Suppressor macrophage (primary cell): ENCODE data around the gene GAA.
"Not testable (repeated sequence)": the region's sequence is repeated elsewhere in the genome, so short reads cannot be mapped to it uniquely, and the experiment has no call there.

Experiments
- DNase-seq, 4 experiments: peaks; one replicate each; pipeline ENCODE4 v3.0.0-alpha.2; 2020 to 2022

The GAA gene

GRCh38 chr17:80084773-80085172 is 16.6 kb upstream of the GAA start:
- DNase-seq, result peak in 1 of 4 experiments; percentile 0

- DNase-seq, result no peak
These were observed 15.3 kb upstream of the GAA start for GRCh38 chr17:80086081-80086480.

DNA sequence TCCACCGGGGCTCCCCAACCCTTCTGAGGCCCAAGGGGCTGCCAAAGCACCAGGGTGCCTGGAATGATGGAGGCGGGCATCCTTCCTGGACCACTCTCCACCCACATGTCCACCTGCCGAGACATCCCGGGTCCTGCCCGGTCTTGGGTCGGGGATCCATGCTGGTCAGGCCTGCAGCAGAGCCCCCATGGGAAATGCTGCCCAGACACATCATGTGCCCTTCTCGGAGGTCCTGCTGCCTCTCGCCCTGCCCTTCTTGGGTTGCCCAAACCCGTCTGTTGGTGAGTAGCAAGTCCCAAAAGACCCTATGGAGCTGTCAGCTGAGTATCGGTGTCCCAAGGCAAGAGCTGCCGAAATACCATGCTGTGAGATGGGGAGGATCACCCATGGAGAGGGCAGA is 14.8 kb upstream of the GAA start:
- DNase-seq, result no peak

GRCh38 chr17:80087346-80088265 is 13.8 kb upstream of the GAA start:
- no peak for DNase-seq

DNA sequence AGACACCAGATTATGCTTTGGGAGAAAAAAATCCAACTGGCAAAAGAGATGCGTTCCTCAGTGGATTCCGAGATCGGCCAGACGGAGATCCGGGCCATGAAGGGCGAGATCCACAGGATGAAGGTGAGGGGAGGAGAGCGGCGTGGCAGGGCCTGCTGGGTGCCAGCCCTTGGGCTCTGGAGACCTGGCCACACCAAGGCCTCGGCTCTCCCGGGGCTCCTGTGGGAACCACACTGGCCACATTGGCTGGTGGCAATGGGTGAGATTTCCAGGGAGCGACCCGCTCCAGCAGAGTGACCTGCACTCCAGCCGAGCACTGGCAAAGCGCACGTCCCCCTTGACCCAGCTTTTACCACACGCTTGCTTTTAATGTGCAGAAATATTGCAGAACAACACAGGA is 11.6 kb upstream of the GAA start:
- no peak for DNase-seq

DNA sequence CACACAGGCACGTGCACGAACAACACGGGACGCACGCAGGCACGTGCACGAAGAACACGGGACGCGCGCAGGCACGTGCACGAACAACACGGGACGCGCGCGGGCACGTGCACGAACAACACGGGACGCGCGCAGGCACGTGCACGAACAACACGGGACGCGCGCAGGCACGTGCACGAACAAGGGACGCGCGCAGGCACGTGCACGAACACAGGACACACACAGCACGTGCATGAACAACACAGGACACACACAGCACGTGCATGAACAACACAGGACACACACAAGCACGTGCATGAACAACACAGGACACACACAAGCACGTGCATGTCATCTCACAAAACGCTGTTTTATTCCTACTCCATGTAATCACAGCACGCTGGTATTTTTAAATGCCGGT is 11.2 kb upstream of the GAA start:
- not testable (repeated sequence) for DNase-seq

- DNase-seq, result peak; percentile 7 to 57 (median 50)
These were observed 10.0 kb upstream of the GAA start for GRCh38 chr17:80091376-80091775.

DNA sequence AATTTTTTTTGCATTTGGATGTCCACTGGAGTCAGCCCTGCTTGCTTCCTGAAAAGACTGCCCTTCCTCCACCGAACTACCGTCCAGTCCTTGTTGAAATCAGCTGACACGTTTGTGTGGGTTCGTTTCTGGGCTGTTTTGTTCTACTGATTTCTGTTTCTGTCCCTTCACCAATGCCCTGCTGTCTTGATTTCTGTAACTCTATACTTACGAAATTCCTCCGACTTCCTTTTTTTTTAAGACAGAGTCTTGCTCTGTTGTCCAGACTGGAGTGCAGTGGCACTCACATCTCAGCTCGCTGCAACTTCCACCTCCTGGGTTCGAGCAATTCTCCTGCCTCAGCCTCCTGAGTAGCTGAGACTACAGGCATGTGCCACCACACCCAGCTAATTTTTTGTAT is 8.4 kb upstream of the GAA start:
- peak; percentile 89 to 97 (median 93) for DNase-seq

- no peak for DNase-seq
These were observed 6.1 kb upstream of the GAA start for GRCh38 chr17:80095038-80095843.

GRCh38 chr17:80095844-80096475 is 5.4 kb upstream of the GAA start:
- peak in 2 of 4 experiments; percentile 17 to 32 for DNase-seq

GRCh38 chr17:80096561-80097021 is 4.8 kb upstream of the GAA start:
- DNase-seq, result no peak

DNA sequence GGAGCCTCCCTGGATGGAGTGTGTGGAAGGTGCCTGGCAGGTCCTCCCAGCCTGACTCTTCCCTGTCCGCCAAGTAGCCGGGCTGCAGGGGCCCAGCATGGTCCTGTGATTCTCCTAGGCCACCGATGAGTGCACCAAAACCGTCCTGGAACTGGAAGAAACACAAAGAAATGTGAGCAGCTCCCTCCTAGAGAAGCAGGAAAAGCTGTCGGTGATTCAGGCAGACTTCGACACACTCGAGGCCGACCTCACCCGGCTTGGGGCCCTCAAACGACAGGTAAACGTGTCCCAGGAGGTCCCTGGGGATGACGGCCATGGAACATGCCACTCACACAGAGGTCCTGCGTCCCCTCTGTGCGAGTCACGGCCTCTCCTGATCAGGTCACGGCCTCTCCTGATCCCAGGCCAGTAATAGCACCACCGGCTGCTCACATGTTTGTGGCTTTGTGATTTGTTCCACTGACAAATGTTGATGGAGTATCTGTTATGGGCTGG is 4.2 kb upstream of the GAA start:
- DNase-seq, result no peak

- DNase-seq, result no peak
These were observed 3.3 kb upstream of the GAA start for GRCh38 chr17:80097844-80098691.

GRCh38 chr17:80099291-80100034 is 1.9 kb upstream of the GAA start:
- no peak for DNase-seq

GRCh38 chr17:80100035-80100323 is 1.4 kb upstream of the GAA start:
- DNase-seq, result no peak

DNA sequence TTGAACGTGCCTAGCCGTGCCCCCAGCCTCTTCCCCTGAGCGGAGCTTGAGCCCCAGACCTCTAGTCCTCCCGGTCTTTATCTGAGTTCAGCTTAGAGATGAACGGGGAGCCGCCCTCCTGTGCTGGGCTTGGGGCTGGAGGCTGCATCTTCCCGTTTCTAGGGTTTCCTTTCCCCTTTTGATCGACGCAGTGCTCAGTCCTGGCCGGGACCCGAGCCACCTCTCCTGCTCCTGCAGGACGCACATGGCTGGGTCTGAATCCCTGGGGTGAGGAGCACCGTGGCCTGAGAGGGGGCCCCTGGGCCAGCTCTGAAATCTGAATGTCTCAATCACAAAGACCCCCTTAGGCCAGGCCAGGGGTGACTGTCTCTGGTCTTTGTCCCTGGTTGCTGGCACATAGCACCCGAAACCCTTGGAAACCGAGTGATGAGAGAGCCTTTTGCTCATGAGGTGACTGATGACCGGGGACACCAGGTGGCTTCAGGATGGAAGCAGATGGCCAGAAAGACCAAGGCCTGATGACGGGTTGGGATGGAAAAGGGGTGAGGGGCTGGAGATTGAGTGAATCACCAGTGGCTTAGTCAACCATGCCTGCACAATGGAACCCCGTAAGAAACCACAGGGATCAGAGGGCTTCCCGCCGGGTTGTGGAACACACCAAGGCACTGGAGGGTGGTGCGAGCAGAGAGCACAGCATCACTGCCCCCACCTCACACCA is 724 bp downstream of the GAA start:
- DNase-seq, result peak; percentile 60 to 82 (median 72)

DNA sequence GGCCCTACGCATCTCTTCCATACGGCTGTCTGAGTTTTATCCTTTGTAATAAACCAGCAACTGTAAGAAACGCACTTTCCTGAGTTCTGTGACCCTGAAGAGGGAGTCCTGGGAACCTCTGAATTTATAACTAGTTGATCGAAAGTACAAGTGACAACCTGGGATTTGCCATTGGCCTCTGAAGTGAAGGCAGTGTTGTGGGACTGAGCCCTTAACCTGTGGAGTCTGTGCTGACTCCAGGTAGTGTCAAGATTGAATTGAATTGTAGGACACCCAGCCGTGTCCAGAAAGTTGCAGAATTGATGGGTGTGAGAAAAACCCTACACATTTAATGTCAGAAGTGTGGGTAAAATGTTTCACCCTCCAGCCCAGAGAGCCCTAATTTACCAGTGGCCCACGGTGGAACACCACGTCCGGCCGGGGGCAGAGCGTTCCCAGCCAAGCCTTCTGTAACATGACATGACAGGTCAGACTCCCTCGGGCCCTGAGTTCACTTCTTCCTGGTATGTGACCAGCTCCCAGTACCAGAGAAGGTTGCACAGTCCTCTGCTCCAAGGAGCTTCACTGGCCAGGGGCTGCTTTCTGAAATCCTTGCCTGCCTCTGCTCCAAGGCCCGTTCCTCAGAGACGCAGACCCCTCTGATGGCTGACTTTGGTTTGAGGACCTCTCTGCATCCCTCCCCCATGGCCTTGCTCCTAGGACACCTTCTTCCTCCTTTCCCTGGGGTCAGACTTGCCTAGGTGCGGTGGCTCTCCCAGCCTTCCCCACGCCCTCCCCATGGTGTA is 1.5 kb downstream of the GAA start:
- DNase-seq, result no peak

DNA sequence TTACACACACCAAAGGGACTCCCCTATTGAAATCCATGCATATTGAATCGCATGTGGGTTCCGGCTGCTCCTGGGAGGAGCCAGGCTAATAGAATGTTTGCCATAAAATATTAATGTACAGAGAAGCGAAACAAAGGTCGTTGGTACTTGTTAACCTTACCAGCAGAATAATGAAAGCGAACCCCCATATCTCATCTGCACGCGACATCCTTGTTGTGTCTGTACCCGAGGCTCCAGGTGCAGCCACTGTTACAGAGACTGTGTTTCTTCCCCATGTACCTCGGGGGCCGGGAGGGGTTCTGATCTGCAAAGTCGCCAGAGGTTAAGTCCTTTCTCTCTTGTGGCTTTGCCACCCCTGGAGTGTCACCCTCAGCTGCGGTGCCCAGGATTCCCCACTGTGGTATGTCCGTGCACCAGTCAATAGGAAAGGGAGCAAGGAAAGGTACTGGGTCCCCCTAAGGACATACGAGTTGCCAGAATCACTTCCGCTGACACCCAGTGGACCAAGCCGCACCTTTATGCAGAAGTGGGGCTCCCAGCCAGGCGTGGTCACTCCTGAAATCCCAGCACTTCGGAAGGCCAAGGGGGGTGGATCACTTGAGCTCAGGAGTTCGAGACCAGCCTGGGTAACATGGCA is 2.2 kb downstream of the GAA start:
- DNase-seq, result no peak

GRCh38 chr17:80104321-80104955 is 3.1 kb downstream of the GAA start:
- DNase-seq, result no peak
